Retinal pigment epithelial cell (primary cell): ENCODE results near the gene LGALS9.
"Not testable (repeated sequence)": the region's sequence is repeated elsewhere in the genome, so short reads cannot be mapped to it uniquely, and the experiment has no call there.

ENCODE experiments used
- DNase-seq: peaks from one replicate; pipeline ENCODE4 v3.0.0-alpha.2; 2010; ENCODE audit warnings: low read depth
- H3K4me3 ChIP-seq: 2 replicates; pipeline ENCODE4 v1.5.1; 2011; ENCODE audit warnings: mild to moderate bottlenecking, low read length, control low read depth, moderate library complexity
- CTCF ChIP-seq: conservative IDR thresholded peaks from 2 replicates; pipeline ENCODE4 v1.5.1; 2011; ENCODE audit warnings: low read depth, low read length, control low read depth, inconsistent platforms

The LGALS9 gene

GRCh38 chr17:27671591-27671910, 40.6 kb downstream of the LGALS9 start:
- DNase-seq, result no peak
- H3K4me3 ChIP-seq, result no peak overlapping the region
- no peak for TF ChIP-seq CTCF

DNA sequence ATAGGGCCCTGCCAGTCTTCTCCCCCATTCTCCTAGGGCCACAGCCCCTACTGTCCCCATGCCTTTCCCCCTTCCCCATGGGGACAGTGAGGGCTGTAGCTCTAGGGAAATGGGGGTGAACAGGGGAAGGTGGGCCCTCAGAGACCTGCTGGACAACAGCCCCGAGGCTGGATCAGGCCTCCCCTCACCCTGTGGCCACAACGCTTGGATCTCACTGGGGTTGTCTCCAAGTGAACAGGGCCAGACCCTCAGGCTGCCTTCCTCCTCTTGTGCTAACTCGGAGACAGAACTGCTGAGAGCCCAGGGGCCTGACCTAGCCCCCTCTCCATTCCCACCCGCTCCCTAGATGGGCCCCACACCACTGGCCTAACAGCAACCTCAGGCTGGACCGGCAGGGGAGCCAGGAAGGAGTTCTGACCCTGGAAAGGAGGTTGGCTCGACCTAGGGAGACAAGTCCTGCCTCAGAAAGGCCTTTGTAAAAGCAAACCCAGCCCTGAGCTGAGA, 41.0 kb downstream of the LGALS9 start:
- H3K4me3 ChIP-seq, DNase-seq: not testable (repeated sequence)

GRCh38 chr17:27674335-27674734, 43.3 kb downstream of the LGALS9 start:
- no peak for TF ChIP-seq CTCF
- H3K4me3 ChIP-seq, result no peak overlapping the region
- DNase-seq, result no peak

- no peak for TF ChIP-seq CTCF
- no peak overlapping the region for H3K4me3 ChIP-seq
- DNase-seq, result no peak
Measured at GRCh38 chr17:27677191-27677590, 46.2 kb downstream of the LGALS9 start.

DNA sequence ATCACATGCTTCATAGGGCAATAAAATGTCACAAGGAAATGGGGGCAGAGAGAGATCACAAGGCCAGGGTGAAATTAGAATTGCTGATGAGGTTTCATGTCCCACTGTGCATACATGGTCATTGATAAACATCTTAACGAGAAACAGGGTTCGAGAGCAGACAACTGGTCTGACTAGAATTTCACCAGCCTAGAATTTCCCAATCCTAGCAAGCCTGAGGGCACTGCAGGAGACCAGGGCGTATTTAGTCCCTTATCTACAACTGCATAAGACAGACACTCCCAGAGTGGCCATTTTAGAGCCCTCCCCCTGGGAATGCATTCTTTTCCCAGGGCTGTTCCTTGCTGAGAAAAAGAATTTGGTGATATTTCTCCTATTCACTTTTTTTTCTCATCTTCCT, 55.3 kb downstream of the LGALS9 start:
- DNase-seq, H3K4me3 ChIP-seq: not testable (repeated sequence)

DNA sequence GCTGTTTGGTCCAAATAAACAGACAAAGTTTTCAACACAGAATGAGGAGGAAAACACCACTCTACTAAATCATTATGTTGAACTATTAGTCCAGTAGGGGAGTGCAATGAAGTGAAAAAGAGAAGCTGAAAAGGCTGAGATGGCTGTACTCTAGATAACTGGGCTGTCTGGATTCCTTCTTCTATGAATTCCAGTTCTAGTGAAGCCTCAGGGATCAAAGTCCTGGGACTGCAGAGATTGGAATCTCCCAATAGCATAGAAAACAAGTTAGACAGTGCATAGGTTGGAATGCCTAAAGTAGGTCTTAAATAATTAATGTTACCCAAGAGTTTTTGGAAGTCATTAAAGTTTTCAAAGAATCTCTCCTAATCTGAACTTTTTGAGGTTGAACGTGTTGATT, 59.9 kb downstream of the LGALS9 start:
- DNase-seq, result no peak
- TF ChIP-seq CTCF, result no peak
- H3K4me3 ChIP-seq, result no peak overlapping the region

GRCh38 chr17:27695254-27695814, 64.3 kb downstream of the LGALS9 start:
- not testable (repeated sequence) for H3K4me3 ChIP-seq, DNase-seq
